ENCODE data around the gene MCU. TPM values are rescaled to one million over a fixed set of nuclear protein-coding genes. Genes with fewer than 3 reads are reported as not detected.

MCU gene
- total RNA-seq, 1 donor from 2014 or later, result 66.3 TPM

GRCh38 chr10:72800741-72801092, 108.8 kb downstream of the MCU start:
- H3K4me1 Mint-ChIP-seq, result peaks cover 4% of the 10 kb centered on the region
- H3K4me2 ChIP-seq, result no peak overlapping the region
- no peaks in the 10 kb centered on the region for H3K36me3 Mint-ChIP-seq
- H2AFZ ChIP-seq (replicated peaks), result no peak overlapping the region
- no peaks in the 10 kb centered on the region for H3K9me3 ChIP-seq (ENCODE audit: low read depth)
- no peak overlapping the region for H3K4me3 ChIP-seq
- H3K79me2 ChIP-seq (ENCODE audit: low read depth), result peaks cover 14% of the 10 kb centered on the region
- H4K20me1 ChIP-seq (ENCODE audit: low read depth), result no peaks in the 10 kb centered on the region
- H3K27me3 ChIP-seq, result no peaks in the 10 kb centered on the region
- peaks cover 3% of the 10 kb centered on the region for H3F3A ChIP-seq (ENCODE audit: low read depth)
- no peak overlapping the region for H3K27ac Mint-ChIP-seq
- no peak for DNase-seq (ENCODE audit: low spot score)
- TF ChIP-seq, protein P1, sequence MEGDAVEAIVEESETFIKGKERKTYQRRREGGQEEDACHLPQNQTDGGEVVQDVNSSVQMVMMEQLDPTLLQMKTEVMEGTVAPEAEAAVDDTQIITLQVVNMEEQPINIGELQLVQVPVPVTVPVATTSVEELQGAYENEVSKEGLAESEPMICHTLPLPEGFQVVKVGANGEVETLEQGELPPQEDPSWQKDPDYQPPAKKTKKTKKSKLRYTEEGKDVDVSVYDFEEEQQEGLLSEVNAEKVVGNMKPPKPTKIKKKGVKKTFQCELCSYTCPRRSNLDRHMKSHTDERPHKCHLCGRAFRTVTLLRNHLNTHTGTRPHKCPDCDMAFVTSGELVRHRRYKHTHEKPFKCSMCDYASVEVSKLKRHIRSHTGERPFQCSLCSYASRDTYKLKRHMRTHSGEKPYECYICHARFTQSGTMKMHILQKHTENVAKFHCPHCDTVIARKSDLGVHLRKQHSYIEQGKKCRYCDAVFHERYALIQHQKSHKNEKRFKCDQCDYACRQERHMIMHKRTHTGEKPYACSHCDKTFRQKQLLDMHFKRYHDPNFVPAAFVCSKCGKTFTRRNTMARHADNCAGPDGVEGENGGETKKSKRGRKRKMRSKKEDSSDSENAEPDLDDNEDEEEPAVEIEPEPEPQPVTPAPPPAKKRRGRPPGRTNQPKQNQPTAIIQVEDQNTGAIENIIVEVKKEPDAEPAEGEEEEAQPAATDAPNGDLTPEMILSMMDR (IDR thresholded peaks at IDR 0.05), result no peak
- TF ChIP-seq EZH2 (IDR thresholded peaks at IDR 0.05) (no peak), EZH2phosphoT487 (IDR thresholded peaks at IDR 0.05) (no peak)
- no peaks in the 10 kb centered on the region for H3K9me3 Mint-ChIP-seq
- H3K27me3 Mint-ChIP-seq (ENCODE audit: insufficient read depth, low read depth), result no peaks in the 10 kb centered on the region
- H3K36me3 ChIP-seq, result no peaks in the 10 kb centered on the region
- H3K27ac ChIP-seq, result no peak overlapping the region
- no peak overlapping the region for H3K9ac ChIP-seq
- no peak overlapping the region for H3K4me3 Mint-ChIP-seq
- no peaks in the 10 kb centered on the region for H3K4me1 ChIP-seq

GRCh38 chr10:72801263-72801868, 109.4 kb downstream of the MCU start:
- DNase-seq (ENCODE audit: low spot score), result no peak
- no peak overlapping the region for H3K27ac ChIP-seq
- H3K27me3 Mint-ChIP-seq (ENCODE audit: insufficient read depth, low read depth), result no peaks in the 10 kb centered on the region
- H3K4me1 Mint-ChIP-seq, result peaks cover 4% of the 10 kb centered on the region
- H3K9ac ChIP-seq, result no peak overlapping the region
- no peak overlapping the region for H3K4me3 Mint-ChIP-seq
- H3K4me1 ChIP-seq, result no peaks in the 10 kb centered on the region
- no peak overlapping the region for H3K4me2 ChIP-seq
- H2AFZ ChIP-seq (replicated peaks), result no peak overlapping the region
- no peak for TF ChIP-seq EZH2 (IDR thresholded peaks at IDR 0.05)
- TF ChIP-seq EZH2phosphoT487 (IDR thresholded peaks at IDR 0.05), result no peak
- TF ChIP-seq, protein P1 (IDR thresholded peaks at IDR 0.05), result no peak
- H3K9me3 ChIP-seq (ENCODE audit: low read depth), result no peaks in the 10 kb centered on the region
- no peaks in the 10 kb centered on the region for H3K36me3 ChIP-seq
- peaks cover 3% of the 10 kb centered on the region for H3F3A ChIP-seq (ENCODE audit: low read depth)
- H4K20me1 ChIP-seq (ENCODE audit: low read depth), result no peaks in the 10 kb centered on the region
- H3K4me3 ChIP-seq, result no peak overlapping the region
- H3K79me2 ChIP-seq (ENCODE audit: low read depth), result peaks cover 14% of the 10 kb centered on the region
- no peak overlapping the region for H3K27ac Mint-ChIP-seq
- peaks cover 2% of the 10 kb centered on the region for H3K36me3 Mint-ChIP-seq
- H3K27me3 ChIP-seq, result no peaks in the 10 kb centered on the region
- H3K9me3 Mint-ChIP-seq, result no peaks in the 10 kb centered on the region

DNA sequence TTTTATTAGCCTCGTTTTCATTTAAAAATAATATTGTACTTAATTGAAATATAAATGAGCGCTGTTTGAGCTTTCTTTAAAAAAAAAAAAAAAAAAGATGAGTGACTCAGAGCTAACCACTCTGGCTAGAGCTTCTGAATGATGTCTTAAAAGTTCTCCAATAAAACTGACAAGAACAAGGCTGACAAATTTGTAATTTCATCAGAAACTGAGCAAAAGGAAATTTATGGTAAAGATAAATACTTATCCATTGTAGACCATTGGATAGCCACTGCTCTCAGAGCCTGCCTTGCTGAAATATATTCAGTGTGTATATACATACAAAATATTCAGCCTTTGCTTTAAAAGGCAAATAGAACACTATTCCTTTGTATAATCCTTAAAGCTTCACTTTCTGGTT, 110.4 kb downstream of the MCU start:
- no peaks in the 10 kb centered on the region for H3K27me3 Mint-ChIP-seq (ENCODE audit: insufficient read depth, low read depth)
- no peak overlapping the region for H2AFZ ChIP-seq (replicated peaks)
- no peaks in the 10 kb centered on the region for H3K4me1 ChIP-seq
- H3F3A ChIP-seq (ENCODE audit: low read depth), result peaks cover 3% of the 10 kb centered on the region
- DNase-seq (ENCODE audit: low spot score), result no peak
- no peak overlapping the region for H3K4me3 ChIP-seq
- no peaks in the 10 kb centered on the region for H3K27me3 ChIP-seq
- no peak overlapping the region for H3K9ac ChIP-seq
- H3K4me1 Mint-ChIP-seq, result peaks cover 4% of the 10 kb centered on the region
- H4K20me1 ChIP-seq (ENCODE audit: low read depth), result no peaks in the 10 kb centered on the region
- H3K79me2 ChIP-seq (ENCODE audit: low read depth), result peaks cover 10% of the 10 kb centered on the region
- no peaks in the 10 kb centered on the region for H3K36me3 ChIP-seq
- H3K9me3 Mint-ChIP-seq, result no peaks in the 10 kb centered on the region
- H3K36me3 Mint-ChIP-seq, result peaks cover 2% of the 10 kb centered on the region
- H3K27ac ChIP-seq, result no peak overlapping the region
- TF ChIP-seq EZH2phosphoT487 (IDR thresholded peaks at IDR 0.05), result no peak
- TF ChIP-seq, protein P1 (IDR thresholded peaks at IDR 0.05), result no peak
- no peak for TF ChIP-seq EZH2 (IDR thresholded peaks at IDR 0.05)
- H3K9me3 ChIP-seq (ENCODE audit: low read depth), result no peaks in the 10 kb centered on the region
- no peak overlapping the region for H3K4me3 Mint-ChIP-seq
- H3K4me2 ChIP-seq, result no peak overlapping the region
- H3K27ac Mint-ChIP-seq, result no peak overlapping the region

Data from neural progenitor cell (in vitro differentiated cells).